ENCODE results near the gene SIGLEC5. TPM values are rescaled to one million over a fixed set of nuclear protein-coding genes. Genes with fewer than 3 reads are reported as not detected.

The SIGLEC5 gene
- total and polyA plus RNA-seq, 2 experiments from 2014 or later = not detected

- H3K27ac Mint-ChIP-seq = no peak overlapping the region
- no peak overlapping the region for H3K4me3 Mint-ChIP-seq
- peaks cover 19% of the 10 kb centered on the region; the same call in 2 of the 3 replicates for H3K9me3 Mint-ChIP-seq
- DNase-seq (ENCODE audit: low spot score) (no peak), ATAC-seq (no peak)
- Histone ChIP-seq H3K27ac (ENCODE audit: low read depth) (no peak overlapping the region), H3K4me2 (no peak overlapping the region), H4K20me1 (replicated peaks; ENCODE audit: insufficient read depth) (no peaks in the 10 kb centered on the region), H3K4me3 (no peak overlapping the region), H2AFZ (no peak overlapping the region), H3K4me1 (ENCODE audit: insufficient read depth) (no peaks in the 10 kb centered on the region), H3K79me2 (replicated peaks; ENCODE audit: insufficient read depth) (peaks cover 12% of the 10 kb centered on the region), H3K9me2 (ENCODE audit: insufficient read depth) (no peaks in the 10 kb centered on the region), H3K36me3 (ENCODE audit: insufficient read depth) (no peaks in the 10 kb centered on the region), H3K27me3 (ENCODE audit: insufficient read depth) (peaks cover 8% of the 10 kb centered on the region; the same call in 1 of the 2 replicates), H3F3A (replicated peaks; ENCODE audit: low read depth) (no peaks in the 10 kb centered on the region)
- peaks cover 10% of the 10 kb centered on the region; the same call in 2 of the 3 replicates for H3K4me1 Mint-ChIP-seq
- TF ChIP-seq CTCF (conservative IDR thresholded peaks at IDR 0.05; ENCODE audit: low read depth in 2 of 2) = no peak
- TF ChIP-seq EZH2 (IDR thresholded peaks at IDR 0.05; ENCODE audit: low read depth, unreplicated experiment) = no peak
- no peak for TF ChIP-seq ZNF331 (CRISPR knock-in tag; IDR thresholded peaks at IDR 0.05; ENCODE audit: low read depth)
- TF ChIP-seq STAT1 (IDR thresholded peaks at IDR 0.05; ENCODE audit: unreplicated experiment) = no peak
- no peak for TF ChIP-seq EZH2phosphoT487 (IDR thresholded peaks at IDR 0.05; ENCODE audit: unreplicated experiment)
- peaks cover 5% of the 10 kb centered on the region for H3K27me3 Mint-ChIP-seq (ENCODE audit: insufficient read depth, low read depth, poor library complexity)
- H3K36me3 Mint-ChIP-seq (ENCODE audit: low read depth) = peaks cover 2% of the 10 kb centered on the region; the same call in 1 of the 3 replicates
These were observed 61.7 kb downstream of the SIGLEC5 start for GRCh38 chr19:51568456-51568855.

GRCh38 chr19:51567583-51567982, 62.6 kb downstream of the SIGLEC5 start:
- peaks cover 5% of the 10 kb centered on the region for H3K27me3 Mint-ChIP-seq (ENCODE audit: insufficient read depth, low read depth, poor library complexity)
- TF ChIP-seq, protein P1, sequence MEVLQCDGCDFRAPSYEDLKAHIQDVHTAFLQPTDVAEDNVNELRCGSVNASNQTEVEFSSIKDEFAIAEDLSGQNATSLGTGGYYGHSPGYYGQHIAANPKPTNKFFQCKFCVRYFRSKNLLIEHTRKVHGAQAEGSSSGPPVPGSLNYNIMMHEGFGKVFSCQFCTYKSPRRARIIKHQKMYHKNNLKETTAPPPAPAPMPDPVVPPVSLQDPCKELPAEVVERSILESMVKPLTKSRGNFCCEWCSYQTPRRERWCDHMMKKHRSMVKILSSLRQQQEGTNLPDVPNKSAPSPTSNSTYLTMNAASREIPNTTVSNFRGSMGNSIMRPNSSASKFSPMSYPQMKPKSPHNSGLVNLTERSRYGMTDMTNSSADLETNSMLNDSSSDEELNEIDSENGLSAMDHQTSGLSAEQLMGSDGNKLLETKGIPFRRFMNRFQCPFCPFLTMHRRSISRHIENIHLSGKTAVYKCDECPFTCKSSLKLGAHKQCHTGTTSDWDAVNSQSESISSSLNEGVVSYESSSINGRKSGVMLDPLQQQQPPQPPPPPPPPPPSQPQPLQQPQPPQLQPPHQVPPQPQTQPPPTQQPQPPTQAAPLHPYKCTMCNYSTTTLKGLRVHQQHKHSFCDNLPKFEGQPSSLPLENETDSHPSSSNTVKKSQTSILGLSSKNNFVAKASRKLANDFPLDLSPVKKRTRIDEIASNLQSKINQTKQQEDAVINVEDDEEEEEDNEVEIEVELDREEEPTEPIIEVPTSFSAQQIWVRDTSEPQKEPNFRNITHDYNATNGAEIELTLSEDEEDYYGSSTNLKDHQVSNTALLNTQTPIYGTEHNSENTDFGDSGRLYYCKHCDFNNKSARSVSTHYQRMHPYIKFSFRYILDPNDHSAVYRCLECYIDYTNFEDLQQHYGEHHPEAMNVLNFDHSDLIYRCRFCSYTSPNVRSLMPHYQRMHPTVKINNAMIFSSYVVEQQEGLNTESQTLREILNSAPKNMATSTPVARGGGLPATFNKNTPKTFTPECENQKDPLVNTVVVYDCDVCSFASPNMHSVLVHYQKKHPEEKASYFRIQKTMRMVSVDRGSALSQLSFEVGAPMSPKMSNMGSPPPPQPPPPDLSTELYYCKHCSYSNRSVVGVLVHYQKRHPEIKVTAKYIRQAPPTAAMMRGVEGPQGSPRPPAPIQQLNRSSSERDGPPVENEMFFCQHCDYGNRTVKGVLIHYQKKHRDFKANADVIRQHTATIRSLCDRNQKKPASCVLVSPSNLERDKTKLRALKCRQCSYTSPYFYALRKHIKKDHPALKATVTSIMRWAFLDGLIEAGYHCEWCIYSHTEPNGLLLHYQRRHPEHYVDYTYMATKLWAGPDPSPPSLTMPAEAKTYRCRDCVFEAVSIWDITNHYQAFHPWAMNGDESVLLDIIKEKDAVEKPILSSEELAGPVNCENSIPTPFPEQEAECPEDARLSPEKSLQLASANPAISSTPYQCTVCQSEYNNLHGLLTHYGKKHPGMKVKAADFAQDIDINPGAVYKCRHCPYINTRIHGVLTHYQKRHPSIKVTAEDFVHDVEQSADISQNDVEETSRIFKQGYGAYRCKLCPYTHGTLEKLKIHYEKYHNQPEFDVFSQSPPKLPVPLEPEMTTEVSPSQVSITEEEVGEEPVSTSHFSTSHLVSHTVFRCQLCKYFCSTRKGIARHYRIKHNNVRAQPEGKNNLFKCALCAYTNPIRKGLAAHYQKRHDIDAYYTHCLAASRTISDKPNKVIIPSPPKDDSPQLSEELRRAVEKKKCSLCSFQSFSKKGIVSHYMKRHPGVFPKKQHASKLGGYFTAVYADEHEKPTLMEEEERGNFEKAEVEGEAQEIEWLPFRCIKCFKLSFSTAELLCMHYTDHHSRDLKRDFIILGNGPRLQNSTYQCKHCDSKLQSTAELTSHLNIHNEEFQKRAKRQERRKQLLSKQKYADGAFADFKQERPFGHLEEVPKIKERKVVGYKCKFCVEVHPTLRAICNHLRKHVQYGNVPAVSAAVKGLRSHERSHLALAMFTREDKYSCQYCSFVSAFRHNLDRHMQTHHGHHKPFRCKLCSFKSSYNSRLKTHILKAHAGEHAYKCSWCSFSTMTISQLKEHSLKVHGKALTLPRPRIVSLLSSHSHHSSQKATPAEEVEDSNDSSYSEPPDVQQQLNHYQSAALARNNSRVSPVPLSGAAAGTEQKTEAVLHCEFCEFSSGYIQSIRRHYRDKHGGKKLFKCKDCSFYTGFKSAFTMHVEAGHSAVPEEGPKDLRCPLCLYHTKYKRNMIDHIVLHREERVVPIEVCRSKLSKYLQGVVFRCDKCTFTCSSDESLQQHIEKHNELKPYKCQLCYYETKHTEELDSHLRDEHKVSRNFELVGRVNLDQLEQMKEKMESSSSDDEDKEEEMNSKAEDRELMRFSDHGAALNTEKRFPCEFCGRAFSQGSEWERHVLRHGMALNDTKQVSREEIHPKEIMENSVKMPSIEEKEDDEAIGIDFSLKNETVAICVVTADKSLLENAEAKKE (CRISPR knock-in tag; IDR thresholded peaks at IDR 0.05) = no peak
- TF ChIP-seq CREB1 (CRISPR knock-in tag; IDR thresholded peaks at IDR 0.05; ENCODE audit: low read depth) (no peak), STAT1 (IDR thresholded peaks at IDR 0.05; ENCODE audit: unreplicated experiment) (no peak), CTCF (conservative IDR thresholded peaks at IDR 0.05; ENCODE audit: low read depth in 2 of 2) (no peak), EZH2phosphoT487 (IDR thresholded peaks at IDR 0.05; ENCODE audit: unreplicated experiment) (no peak)
- no peak overlapping the region for H3K4me3 Mint-ChIP-seq
- Histone ChIP-seq H3K79me2 (replicated peaks; ENCODE audit: insufficient read depth) (peaks cover 12% of the 10 kb centered on the region), H4K20me1 (replicated peaks; ENCODE audit: insufficient read depth) (no peaks in the 10 kb centered on the region), H3K27ac (ENCODE audit: low read depth) (no peak overlapping the region), H3K4me1 (ENCODE audit: insufficient read depth) (no peaks in the 10 kb centered on the region), H2AFZ (no peak overlapping the region), H3K27me3 (ENCODE audit: insufficient read depth) (peaks cover 8% of the 10 kb centered on the region; the same call in 1 of the 2 replicates), H3K4me2 (no peak overlapping the region), H3K36me3 (ENCODE audit: insufficient read depth) (no peaks in the 10 kb centered on the region), H3F3A (replicated peaks; ENCODE audit: low read depth) (no peaks in the 10 kb centered on the region), H3K9me2 (ENCODE audit: insufficient read depth) (no peaks in the 10 kb centered on the region), H3K4me3 (no peak overlapping the region)
- H3K36me3 Mint-ChIP-seq (ENCODE audit: low read depth) = no peaks in the 10 kb centered on the region
- H3K27ac Mint-ChIP-seq = no peak overlapping the region
- DNase-seq (ENCODE audit: low spot score) (no peak), ATAC-seq (no peak)
- H3K9me3 Mint-ChIP-seq = peaks cover 27% of the 10 kb centered on the region; the same call in 2 of the 3 replicates
- peaks cover 10% of the 10 kb centered on the region; the same call in 2 of the 3 replicates for H3K4me1 Mint-ChIP-seq
